ENCODE measurements around the gene ATP6V1F. TPM values are rescaled to one million over a fixed set of nuclear protein-coding genes. Genes with fewer than 3 reads are reported as not detected.

Gene ATP6V1F
- total and polyA plus RNA-seq, 11 donors = 91.6 to 198 (median 122) TPM

DNA sequence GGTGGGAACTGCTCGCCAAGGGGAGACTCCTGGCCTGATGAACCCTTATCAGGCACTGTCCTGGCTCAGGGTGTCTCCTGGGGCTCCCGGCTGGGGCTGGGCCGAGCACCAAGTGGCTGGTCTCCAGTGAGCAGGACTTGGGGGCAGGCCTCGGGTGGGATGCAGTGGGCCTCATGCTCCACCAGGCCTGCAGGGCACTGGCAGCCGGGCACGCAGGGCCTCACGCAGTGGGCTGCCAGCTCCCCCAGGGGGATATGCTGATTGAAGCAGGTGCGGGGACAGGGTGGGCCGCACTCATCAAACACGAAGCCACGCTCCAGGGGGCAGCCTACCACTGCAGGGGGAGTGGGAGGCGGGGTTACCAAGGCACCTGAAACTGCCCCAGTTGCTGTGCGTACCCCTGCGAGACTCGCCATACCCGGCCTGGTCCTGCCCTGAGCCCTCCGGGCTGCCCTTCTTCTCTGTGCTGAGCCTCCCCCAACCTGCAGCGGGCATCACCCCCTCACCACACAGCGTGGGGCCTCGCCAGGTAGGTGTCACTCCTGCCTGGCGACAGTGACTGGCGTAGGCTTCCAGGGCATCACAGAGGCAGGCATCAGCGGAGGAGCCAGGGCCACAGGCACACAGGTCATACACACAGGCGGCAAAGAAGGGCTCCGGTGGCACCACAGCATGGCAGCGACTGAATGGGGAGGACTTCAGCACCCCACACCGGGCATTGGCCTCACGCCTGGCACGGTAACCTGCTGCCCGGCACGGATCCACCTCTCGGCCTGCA lies 14.5 kb downstream of the ATP6V1F start:
- H3K4me3 ChIP-seq = no peak overlapping the region
- WGBS, 4 donors = 91 to 93% (median 92%) methylated on average over 20 to 32 of the region's 32 CpGs
- H3K4me1 ChIP-seq = peaks cover 0 to 8% (median 0%) of the 10 kb centered on the region in 12 donors
- TF ChIP-seq, protein P1, sequence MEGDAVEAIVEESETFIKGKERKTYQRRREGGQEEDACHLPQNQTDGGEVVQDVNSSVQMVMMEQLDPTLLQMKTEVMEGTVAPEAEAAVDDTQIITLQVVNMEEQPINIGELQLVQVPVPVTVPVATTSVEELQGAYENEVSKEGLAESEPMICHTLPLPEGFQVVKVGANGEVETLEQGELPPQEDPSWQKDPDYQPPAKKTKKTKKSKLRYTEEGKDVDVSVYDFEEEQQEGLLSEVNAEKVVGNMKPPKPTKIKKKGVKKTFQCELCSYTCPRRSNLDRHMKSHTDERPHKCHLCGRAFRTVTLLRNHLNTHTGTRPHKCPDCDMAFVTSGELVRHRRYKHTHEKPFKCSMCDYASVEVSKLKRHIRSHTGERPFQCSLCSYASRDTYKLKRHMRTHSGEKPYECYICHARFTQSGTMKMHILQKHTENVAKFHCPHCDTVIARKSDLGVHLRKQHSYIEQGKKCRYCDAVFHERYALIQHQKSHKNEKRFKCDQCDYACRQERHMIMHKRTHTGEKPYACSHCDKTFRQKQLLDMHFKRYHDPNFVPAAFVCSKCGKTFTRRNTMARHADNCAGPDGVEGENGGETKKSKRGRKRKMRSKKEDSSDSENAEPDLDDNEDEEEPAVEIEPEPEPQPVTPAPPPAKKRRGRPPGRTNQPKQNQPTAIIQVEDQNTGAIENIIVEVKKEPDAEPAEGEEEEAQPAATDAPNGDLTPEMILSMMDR (IDR thresholded peaks at IDR 0.05) = no peak
- TF ChIP-seq POLR2A (IDR thresholded peaks at IDR 0.05) = no peak
- intact Hi-C loops (cut with DNase I) = loop anchor here in 3 of 10 donors (10.0 kb wide), 3 partner anchors 82 to 402 kb away; partner anchors contain the start of genes METTL2B (in 2 of the 3), CCDC136 (in 1 of the 3) and GARIN1A (in 1 of the 3)
- DNase-seq (peak in 3 of 5 donors; percentile 15 to 58 (median 21)), ATAC-seq (no peak)
- H3K27ac ChIP-seq = no peak overlapping the region
- no peaks in the 10 kb centered on the region for H3K27me3 ChIP-seq
- no peaks in the 10 kb centered on the region for H3K36me3 ChIP-seq
- H3K9me3 ChIP-seq = no peaks in the 10 kb centered on the region

DNA sequence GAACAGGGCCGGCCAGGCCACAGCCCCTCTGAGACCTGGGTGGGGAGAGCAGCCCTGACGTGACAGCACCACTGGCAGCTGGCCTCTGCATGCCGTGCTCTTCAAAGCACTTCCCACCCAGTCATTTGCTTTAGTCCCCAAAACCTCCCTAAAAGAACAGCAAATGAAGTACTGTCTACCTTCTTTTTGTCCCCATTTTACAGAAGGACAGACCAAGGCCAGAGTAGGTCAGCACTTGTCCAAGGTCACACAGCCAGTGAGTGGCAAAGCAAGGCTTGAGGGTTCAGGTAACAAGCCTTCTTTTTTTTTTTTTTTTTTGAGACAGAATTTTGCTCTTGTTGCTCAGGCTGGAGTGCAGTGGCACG lies 15.1 kb downstream of the ATP6V1F start:
- intact Hi-C loops (cut with DNase I) = loop anchor here in 3 of 10 donors (10.0 kb wide), 3 partner anchors 83 to 403 kb away; partner anchors contain the start of genes METTL2B (in 2 of the 3), CCDC136 (in 1 of the 3) and GARIN1A (in 1 of the 3)
- peak in 1 of 5 donors; percentile 3 for DNase-seq
- no peaks in the 10 kb centered on the region for H3K36me3 ChIP-seq
- 79 to 90% (median 81%) methylated on average over 4 of the region's 4 CpGs for WGBS, 4 donors
- H3K27ac ChIP-seq = no peak overlapping the region
- no peak for TF ChIP-seq POLR2A (IDR thresholded peaks at IDR 0.05)
- TF ChIP-seq, protein P1 (IDR thresholded peaks at IDR 0.05) = no peak
- no peaks in the 10 kb centered on the region for H3K9me3 ChIP-seq
- no peaks in the 10 kb centered on the region for H3K27me3 ChIP-seq
- no peak for ATAC-seq
- H3K4me1 ChIP-seq = peaks cover 0 to 8% (median 0%) of the 10 kb centered on the region in 12 donors
- no peak overlapping the region for H3K4me3 ChIP-seq

DNA sequence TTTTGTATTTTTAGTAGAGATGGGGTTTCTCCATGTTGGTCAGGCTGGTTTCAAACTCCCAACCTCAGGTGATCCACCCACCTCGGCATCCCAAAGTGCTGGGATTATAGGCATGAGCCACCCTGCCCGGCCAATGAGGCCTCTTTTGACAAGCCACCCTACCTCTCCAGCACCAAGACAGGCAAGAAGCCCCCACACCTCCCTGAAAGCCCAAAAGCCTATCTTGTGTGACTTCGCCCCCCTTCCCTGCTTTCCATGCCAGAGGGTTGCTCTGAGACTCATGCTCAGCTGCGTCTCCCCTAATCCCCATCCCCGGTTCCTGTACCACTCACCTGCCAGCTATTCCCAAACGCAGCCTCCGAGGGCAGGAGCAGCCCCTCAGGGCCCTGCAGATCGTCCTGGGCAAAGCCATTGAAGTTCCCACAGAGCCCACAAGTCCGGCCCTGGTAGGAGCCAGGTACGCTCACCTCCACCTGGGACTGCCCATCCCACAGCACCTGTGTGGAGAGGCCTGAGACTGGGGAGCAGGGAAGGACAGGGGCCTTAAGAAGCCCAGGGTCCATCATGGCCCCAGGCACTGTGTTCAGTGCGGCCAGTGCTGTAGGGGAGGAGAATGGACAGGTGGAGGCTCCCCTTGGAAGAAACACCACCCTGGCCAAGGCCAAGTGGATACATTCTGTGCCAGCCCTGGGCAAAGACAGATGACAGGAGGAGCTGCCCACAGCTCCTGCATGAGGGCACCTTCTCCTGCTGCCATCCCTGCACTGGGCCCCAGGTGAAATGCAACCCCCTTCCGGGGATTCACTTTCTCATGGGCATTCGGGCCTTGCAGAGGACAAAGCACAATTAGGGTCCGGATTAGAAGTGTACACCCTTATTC lies 15.8 kb downstream of the ATP6V1F start:
- intact Hi-C loops (cut with DNase I) = loop anchor here in 3 of 10 donors (10.0 kb wide), 3 partner anchors 84 to 404 kb away; partner anchors contain the start of genes METTL2B (in 2 of the 3), CCDC136 (in 1 of the 3) and GARIN1A (in 1 of the 3)
- no peaks in the 10 kb centered on the region for H3K9me3 ChIP-seq
- no peak for ATAC-seq
- WGBS, 4 donors = 91 to 97% (median 93%) methylated on average over 14 of the region's 14 CpGs
- TF ChIP-seq, protein P1 (IDR thresholded peaks at IDR 0.05) = no peak
- no peak for TF ChIP-seq POLR2A (IDR thresholded peaks at IDR 0.05)
- no peaks in the 10 kb centered on the region for H3K27me3 ChIP-seq
- peak in 2 of 5 donors; percentile 19 to 27 for DNase-seq
- H3K27ac ChIP-seq = no peak overlapping the region
- H3K4me3 ChIP-seq = no peak overlapping the region
- H3K4me1 ChIP-seq = peaks cover 0 to 8% (median 0%) of the 10 kb centered on the region in 12 donors
- H3K36me3 ChIP-seq = no peaks in the 10 kb centered on the region
